H1 (cell line): ENCODE measurements around the gene RNU6-1. TPM values are rescaled to one million over a fixed set of nuclear protein-coding genes. Genes with fewer than 3 reads are reported as not detected.

Experiments
- CTCF ChIA-PET: fragments of 300-600 bp; sonication (Branson Sonifier 250); formaldehyde crosslinking; loops from one replicate; lab custom pipeline; 2021; ENCODE audit not compliant: partially characterized antibody; lab: Charles Lee
- POLR2A ChIA-PET: fragments of 300-600 bp; sonication (Branson Sonifier 250); formaldehyde crosslinking; loops from one replicate; lab custom pipeline; 2021; ENCODE audit warnings: inconsistent platforms; ENCODE audit not compliant: partially characterized antibody; lab: Charles Lee
- DNase-seq, 2 experiments: peaks; one replicate each; pipeline versions ENCODE4 v3.0.0 to v3.0.0-alpha.2; 2010 to 2022; ENCODE audit warnings: low spot score in 2 of 2, low read depth in 1 of 2, mixed read lengths in 1 of 2
- FAIRE-seq: peaks from 2 replicates; lab custom pipeline; 2011; peaks lifted over from hg19 to GRCh38; lab: Jason Lieb, UNC
- H2AFZ ChIP-seq: 2 replicates; pipeline ENCODE4 v1.8.1; 2012; ENCODE audit warnings: low read length, inconsistent platforms
- H2AK5ac ChIP-seq: 2 replicates; pipeline ENCODE4 v1.6.1; 2013; ENCODE audit warnings: low read depth, low read length
- H2BK120ac ChIP-seq: replicated peaks from 2 replicates; pipeline ENCODE3; 2013; ENCODE audit warnings: low read depth, low read length, inconsistent platforms
- H2BK12ac ChIP-seq: 2 replicates; pipeline ENCODE4 v1.6.1; 2013; ENCODE audit warnings: low read depth, low read length
- H2BK15ac ChIP-seq: 2 replicates; pipeline ENCODE4 v1.6.1; 2013; ENCODE audit warnings: low read length
- H2BK20ac ChIP-seq: 2 replicates; pipeline ENCODE4 v1.6.1; 2013; ENCODE audit warnings: low read length
- H2BK5ac ChIP-seq: 2 replicates; pipeline ENCODE4 v1.6.1; 2013; ENCODE audit warnings: low read depth, low read length
- H3K14ac ChIP-seq: 2 replicates; pipeline ENCODE4 v1.6.1; 2013; ENCODE audit warnings: inconsistent platforms; ENCODE audit not compliant: insufficient read length
- H3K18ac ChIP-seq: 2 replicates; pipeline ENCODE4 v1.6.1; 2013; ENCODE audit warnings: low read length; ENCODE audit errors: extremely low read depth
- H3K23ac ChIP-seq: 2 replicates; pipeline ENCODE4 v1.6.1; 2013; ENCODE audit warnings: inconsistent platforms; ENCODE audit not compliant: insufficient read length
- H3K23me2 ChIP-seq: 2 replicates; pipeline ENCODE4 v1.6.1; 2013; ENCODE audit warnings: low read depth, low read length
- H3K27ac ChIP-seq: 2 replicates; pipeline ENCODE4 v1.6.1; 2011; ENCODE audit warnings: low read depth, low read length, inconsistent platforms
- H3K27me3 ChIP-seq, 4 experiments: replicated peaks in 1 of 4; 1 replicate in 1 of 4; 2 replicates in 3 of 4; pipeline versions ENCODE4 v1.6.1 to v1.8.1; 2011 to 2013; ENCODE audit warnings: low read length in 3 of 4, mild to moderate bottlenecking in 3 of 4, inconsistent platforms in 2 of 4, mixed read lengths in 2 of 4, moderate library complexity in 1 of 4; ENCODE audit not compliant: control insufficient read depth in 3 of 4, insufficient read depth in 3 of 4; ENCODE audit errors: extremely low read depth in 1 of 4
- H3K36me3 ChIP-seq, 4 experiments: 2 replicates each; pipeline versions ENCODE4 v1.6.1 to v1.8.1; 2011 to 2013; ENCODE audit warnings: mild to moderate bottlenecking in 4 of 4, low read length in 3 of 4, moderate library complexity in 2 of 4, control low read depth in 1 of 4, inconsistent platforms in 1 of 4; ENCODE audit not compliant: insufficient read depth in 4 of 4, control insufficient read depth in 2 of 4
- H3K4ac ChIP-seq: replicated peaks from 2 replicates; pipeline ENCODE3; 2013; ENCODE audit warnings: low read length, low read depth, mixed read lengths, inconsistent platforms; ENCODE audit not compliant: insufficient read length
- H3K4me1 ChIP-seq, 4 experiments: replicated peaks in 1 of 4; 1 replicate in 1 of 4; 2 replicates in 3 of 4; pipeline versions ENCODE4 v1.6.1 to v1.8.1; 2011 to 2013; ENCODE audit warnings: low read length in 3 of 4, inconsistent platforms in 2 of 4, mixed read lengths in 1 of 4; ENCODE audit not compliant: insufficient read depth in 4 of 4, control insufficient read depth in 3 of 4
- H3K4me2 ChIP-seq, 2 experiments: 2 replicates each; pipeline versions ENCODE4 v1.6.1 to v1.8.1; 2011 to 2013; ENCODE audit warnings: low read depth in 2 of 2, low read length in 2 of 2, control low read depth in 1 of 2, inconsistent platforms in 1 of 2, mild to moderate bottlenecking in 1 of 2; ENCODE audit not compliant: insufficient read depth in 1 of 2
- H3K4me3 ChIP-seq, 4 experiments: fragments of 200-600, 300-600 bp in 1 of 4; sonication (generic), shearing (Covaris generic), sonication (Bioruptor Twin) in 1 of 4; 2 replicates each; pipeline versions ENCODE4 v1.5.1 to v1.8.1; 2011 to 2016; ENCODE audit warnings: low read length in 4 of 4, low read depth in 3 of 4, control low read depth in 2 of 4, inconsistent platforms in 2 of 4, mild to moderate bottlenecking in 2 of 4, mixed read lengths in 1 of 4, moderate library complexity in 1 of 4; ENCODE audit not compliant: insufficient read depth in 2 of 4; ENCODE audit errors: extremely low read depth in 1 of 4
- H3K56ac ChIP-seq: replicated peaks from 2 replicates; pipeline ENCODE3; 2013; ENCODE audit warnings: low read depth, mild to moderate bottlenecking, mixed read lengths, low read length, inconsistent platforms; ENCODE audit not compliant: insufficient read length
- H3K79me1 ChIP-seq: 2 replicates; pipeline ENCODE4 v1.6.1; 2013; ENCODE audit warnings: low read depth, low read length, control low read depth
- H3K79me2 ChIP-seq, 2 experiments: 2 replicates each; pipeline versions ENCODE4 v1.6.1 to v1.8.1; 2012 to 2013; ENCODE audit warnings: low read length in 2 of 2, mild to moderate bottlenecking in 2 of 2, inconsistent platforms in 1 of 2; ENCODE audit not compliant: insufficient read depth in 2 of 2, control insufficient read depth in 1 of 2
- H3K9ac ChIP-seq, 4 experiments: replicated peaks in 1 of 4; 1 replicate in 1 of 4; 2 replicates in 3 of 4; pipeline versions ENCODE4 v1.6.1 to v1.8.1; 2011 to 2013; ENCODE audit warnings: low read depth in 3 of 4, low read length in 3 of 4, control low read depth in 2 of 4, mild to moderate bottlenecking in 2 of 4, moderate library complexity in 2 of 4, inconsistent platforms in 1 of 4; ENCODE audit errors: extremely low read depth in 1 of 4
- H3K9me3 ChIP-seq, 2 experiments: 2 replicates each; pipeline versions ENCODE4 v1.6.1 to v1.8.1; 2012 to 2013; ENCODE audit warnings: mild to moderate bottlenecking in 2 of 2, moderate library complexity in 2 of 2, control low read depth in 1 of 2, inconsistent platforms in 1 of 2, low read depth in 1 of 2, low read length in 1 of 2, mixed read lengths in 1 of 2; ENCODE audit not compliant: insufficient read depth in 2 of 2
- H4K20me1 ChIP-seq, 2 experiments: replicated peaks in 1 of 2; 2 replicates each; pipeline versions ENCODE3 to v1.8.1; 2011 to 2013; ENCODE audit warnings: inconsistent platforms in 2 of 2, low read length in 2 of 2, mild to moderate bottlenecking in 1 of 2; ENCODE audit not compliant: insufficient read depth in 2 of 2, control insufficient read depth in 1 of 2
- H4K5ac ChIP-seq: 2 replicates; pipeline ENCODE4 v1.6.1; 2013; ENCODE audit warnings: low read length, low read depth, mixed read lengths, inconsistent platforms; ENCODE audit not compliant: insufficient read length
- H4K8ac ChIP-seq: 2 replicates; pipeline ENCODE4 v1.8.0; 2013; ENCODE audit warnings: mild to moderate bottlenecking, moderate library complexity, low read length, inconsistent platforms; ENCODE audit not compliant: insufficient read depth; ENCODE audit errors: extremely low read depth
- H4K91ac ChIP-seq: replicated peaks from 2 replicates; pipeline ENCODE3; 2013; ENCODE audit warnings: low read length, mixed read lengths, inconsistent platforms; ENCODE audit not compliant: insufficient read length
- ATF3 ChIP-seq: IDR thresholded peaks from 2 replicates; pipeline ENCODE4 v1.6.1; 2011; ENCODE audit warnings: low read depth, mild to moderate bottlenecking, low read length; ENCODE audit not compliant: insufficient read depth
- BACH1 ChIP-seq: IDR thresholded peaks from 2 replicates; pipeline ENCODE4 v1.6.1; 2012; ENCODE audit warnings: low read length, improper control_type of control experiment
- CHD1 ChIP-seq: IDR thresholded peaks from 2 replicates; pipeline ENCODE4 v1.6.1; 2012; ENCODE audit warnings: low read depth, low read length, improper control_type of control experiment
- EGR1 ChIP-seq: IDR thresholded peaks from 2 replicates; pipeline ENCODE4 v1.6.1; 2011; ENCODE audit warnings: low read depth, low read length, borderline replicate concordance
- JUN ChIP-seq: IDR thresholded peaks from 2 replicates; pipeline ENCODE4 v1.6.1; 2011; ENCODE audit warnings: low read depth, mild to moderate bottlenecking, improper control_type of control experiment, low read length
- NRF1 ChIP-seq: IDR thresholded peaks from 2 replicates; pipeline ENCODE4 v1.6.1; 2011; ENCODE audit warnings: mild to moderate bottlenecking, low read depth, low read length, improper control_type of control experiment
- POLR2A ChIP-seq, 2 experiments: IDR thresholded peaks; 1 replicate in 1 of 2; 2 replicates in 1 of 2; pipeline ENCODE4 v1.6.1; 2011; ENCODE audit warnings: low read depth in 2 of 2, low read length in 2 of 2, mild to moderate bottlenecking in 2 of 2; ENCODE audit errors: control extremely low read depth in 1 of 2
- RFX5 ChIP-seq: IDR thresholded peaks from 2 replicates; pipeline ENCODE4 v1.6.1; 2011; ENCODE audit warnings: low read depth, low read length, improper control_type of control experiment, borderline replicate concordance
- SIX5 ChIP-seq: IDR thresholded peaks from 2 replicates; pipeline ENCODE4 v1.6.1; 2011; ENCODE audit warnings: mild to moderate bottlenecking, low read depth, low read length
- WGBS, 2 experiments: shearing (Covaris generic) in 1 of 2; methylation state at CpG; one replicate each; pipeline versions ENCODE4 v1.1.6 to v1.1.7; 2013 to 2015; ENCODE audit warnings: low lambda C conversion rate in 2 of 2, mixed read lengths in 2 of 2, inconsistent platforms in 1 of 2, low coverage in 1 of 2, missing lambda C conversion rate in 1 of 2; ENCODE audit not compliant: insufficient replicate concordance in 2 of 2, insufficient coverage in 1 of 2, insufficient read length in 1 of 2; ENCODE audit errors: extremely low coverage in 1 of 2, missing lambda C conversion rate in 1 of 2; 5-methylcytosine and 5-hydroxymethylcytosine counted together
- polyA plus RNA-seq, 7 experiments: library from polyadenylated mRNA; depleted of rRNA in 3 of 7; stranded (reverse) in 5 of 7; unstranded in 2 of 7; fragments of >200 nt in 5 of 7; fragments of 200-250 nt in 2 of 7; gene quantifications; 1 replicate in 5 of 7; 2 replicates in 1 of 7; 4 replicates in 1 of 7; pipeline versions ENCODE4 v1.2.1 to v1.2.3, GENCODE V29; 2011 to 2013; ENCODE audit warnings: missing spikeins in 2 of 7, mixed read lengths in 2 of 7
- total RNA-seq: library from RNA; stranded (reverse); fragmentation: NEBNext Ultra II Directional; extraction: Animal tissue kit (Norgen Biotek cat#: 25700); gene quantifications from 2 replicates; pipeline ENCODE4 v1.2.1, GENCODE V29; 2021

RNU6-1 gene
- total and polyA plus RNA-seq, 2 of the 8 experiments (the other 6 are each of a cell fraction or from before 2014, with no cell fraction given) = not detected

- H3K56ac ChIP-seq = no peak overlapping the region
- H3K4ac ChIP-seq = no peak overlapping the region
- H3K36me3 ChIP-seq = no peaks in the 10 kb centered on the region
- POLR2A ChIA-PET = interaction anchor here (1.2 kb wide), 1 partner anchor 11 kb away, joined by 3 read pairs; no protein-coding TSS in a partner anchor
- H4K8ac ChIP-seq = no peak overlapping the region
- H2AK5ac ChIP-seq = no peak overlapping the region
- CTCF ChIA-PET = no interaction called here
- H3K79me1 ChIP-seq = no peaks in the 10 kb centered on the region
- TF ChIP-seq EGR1 (no peak), NRF1 (no peak), RFX5 (no peak), BACH1 (no peak), JUN (no peak), CHD1 (no peak), SIX5 (no peak), ATF3 (no peak), POLR2A (IDR thresholded peaks at IDR 0.05; ENCODE audit: control extremely low read depth in 1 of 2, low read depth in 2 of 2, low read length in 2 of 2) (no peak)
- H3K9me3 ChIP-seq = no peaks in the 10 kb centered on the region
- no peak overlapping the region for H2BK20ac ChIP-seq
- DNase-seq (no peak), FAIRE-seq (no peak)
- H4K20me1 ChIP-seq = no peaks in the 10 kb centered on the region
- H2AFZ ChIP-seq = 0 out of 2 replicates have a peak overlapping the region, but pooled peaks have one; percentile 43
- WGBS, 2 experiments = 86% methylated on average over 7 of the region's 7 CpGs; no CpG with 5 or more reads in 1 of the 2 experiments
- H3K27ac ChIP-seq = no peak overlapping the region
- H3K4me2 ChIP-seq = peak overlapping the region; percentile 61 to 66
- peaks cover 2% of the 10 kb centered on the region; the same call in 1 of the 2 replicates for H3K23me2 ChIP-seq
- H3K23ac ChIP-seq = no peak overlapping the region
- no peaks in the 10 kb centered on the region for H3K79me2 ChIP-seq
- H3K14ac ChIP-seq = no peak overlapping the region
- no peak overlapping the region for H3K18ac ChIP-seq
- H4K91ac ChIP-seq = no peak overlapping the region
- H2BK5ac ChIP-seq = no peak overlapping the region
- no peak overlapping the region for H4K5ac ChIP-seq
- H3K27me3 ChIP-seq = peaks cover 0 to 8% (median 2%) of the 10 kb centered on the region in 4 experiments; a peak in 2 of 7 replicates
- peaks cover 3 to 8% (median 6%) of the 10 kb centered on the region in 4 experiments; a peak in 6 of 7 replicates for H3K4me1 ChIP-seq
- H2BK15ac ChIP-seq = no peak overlapping the region
- no peak overlapping the region; a peak in 1 of 7 replicates for H3K9ac ChIP-seq
- H3K4me3 ChIP-seq = peak overlapping the region; percentile 41 to 62 (median 46); a peak in 7 of 8 replicates
- no peak overlapping the region for H2BK120ac ChIP-seq
- H2BK12ac ChIP-seq = no peak overlapping the region
Measured at GRCh38 chr15:67885175-67885523, 45.3 kb upstream of the RNU6-1 start.
